B cell (primary cell): ENCODE measurements around the gene COBL. TPM values are rescaled to one million over a fixed set of nuclear protein-coding genes. Genes with fewer than 3 reads are reported as not detected.

Source experiments
- ATAC-seq: fragments of 200-7000 bp; cut with Tn5 transposase; one replicate; pipeline ENCODE4 v1.10.0; 2021; ENCODE audit warnings: low read depth, mild to moderate bottlenecking, moderate number of reproducible peaks, moderate library complexity
- CTCF ChIA-PET: fragments of 350-600 bp; sonication (Branson Sonifier 250); formaldehyde crosslinking; loops from one replicate; lab custom pipeline; 2021; ENCODE audit warnings: antibody characterized with exemption, inconsistent platforms; lab: Charles Lee
- POLR2A ChIA-PET: fragments of 350-600 bp; sonication (Branson Sonifier 250); formaldehyde crosslinking; loops from one replicate; lab custom pipeline; 2021; ENCODE audit warnings: antibody characterized with exemption; lab: Charles Lee
- DNase-seq: peaks from one replicate; pipeline ENCODE4 v3.0.0; 2013
- H2AFZ ChIP-seq: 2 replicates; pipeline ENCODE4 v1.6.1; 2012; ENCODE audit warnings: mild to moderate bottlenecking, low read depth, low read length; ENCODE audit not compliant: insufficient read depth, poor library complexity, severe bottlenecking
- H3K27ac ChIP-seq, 2 donors: 1 replicate in 1 of 2; 2 replicates in 1 of 2; pipeline ENCODE4 v1.5.1; 2012 to 2013; ENCODE audit warnings: low read length in 2 of 2, mild to moderate bottlenecking in 2 of 2, moderate library complexity in 1 of 2
- H3K27me3 ChIP-seq, 4 experiments: fragments of 200-600 bp in 1 of 4; sonication (generic) in 1 of 4; replicated peaks in 1 of 4; 1 replicate in 2 of 4; 2 replicates in 2 of 4; pipeline versions ENCODE4 v1.6.1 to v1.7.0; 2013 to 2016; ENCODE audit warnings: low read length in 3 of 4, mild to moderate bottlenecking in 2 of 4, mixed read lengths in 1 of 4, moderate library complexity in 1 of 4; ENCODE audit not compliant: insufficient read depth in 4 of 4, control insufficient read depth in 3 of 4; ENCODE audit errors: control extremely low read depth in 1 of 4
- H3K36me3 ChIP-seq, 2 experiments: replicated peaks in 1 of 2; 1 replicate in 1 of 2; 2 replicates in 1 of 2; pipeline versions ENCODE4 v1.6.1 to v1.7.1; 2013; ENCODE audit warnings: low read length in 1 of 2; ENCODE audit not compliant: insufficient read depth in 2 of 2, control insufficient read depth in 1 of 2; ENCODE audit errors: control extremely low read depth in 1 of 2, extremely low read depth in 1 of 2
- H3K4me1 ChIP-seq, 2 donors: fragments of 200-600 bp in 1 of 2; sonication (generic) in 1 of 2; 1 replicate in 1 of 2; 2 replicates in 1 of 2; pipeline versions ENCODE4 v1.5.1 to v1.6.1; 2013 to 2017; ENCODE audit warnings: low read length in 2 of 2; ENCODE audit not compliant: control insufficient read depth in 2 of 2, insufficient read depth in 2 of 2
- H3K4me2 ChIP-seq: replicated peaks from 2 replicates; pipeline ENCODE3; 2012; ENCODE audit warnings: mild to moderate bottlenecking, low read depth, low read length; ENCODE audit not compliant: poor library complexity, severe bottlenecking
- H3K4me3 ChIP-seq, 5 experiments: fragments of 200-600 bp in 1 of 5; sonication (generic) in 1 of 5; 1 replicate in 3 of 5; 2 replicates in 2 of 5; pipeline versions ENCODE4 v1.5.1 to v1.7.0; 2011 to 2016; ENCODE audit warnings: low read length in 4 of 5, mild to moderate bottlenecking in 4 of 5, low read depth in 2 of 5, control low read depth in 1 of 5, moderate library complexity in 1 of 5; ENCODE audit not compliant: insufficient read depth in 1 of 5; ENCODE audit errors: control extremely low read depth in 1 of 5, extremely low read depth in 1 of 5
- H3K79me2 ChIP-seq: fragments of 200-600 bp; sonication (generic); one replicate; pipeline ENCODE4 v1.6.0; 2016; ENCODE audit warnings: low read length; ENCODE audit not compliant: control insufficient read depth, insufficient read depth
- H3K9ac ChIP-seq: fragments of 200-600 bp; sonication (generic); 2 replicates; pipeline ENCODE4 v1.6.1; 2017; ENCODE audit warnings: mild to moderate bottlenecking, low read length, moderate library complexity
- H3K9me3 ChIP-seq, 3 donors: one replicate each; pipeline versions ENCODE4 v1.6.1 to v1.7.1; 2013; ENCODE audit warnings: low read length in 2 of 3; ENCODE audit not compliant: control insufficient read depth in 2 of 3, insufficient read depth in 1 of 3; ENCODE audit errors: control extremely low read depth in 1 of 3
- H4K20me1 ChIP-seq: 2 replicates; pipeline ENCODE4 v1.6.0; 2012; ENCODE audit warnings: mild to moderate bottlenecking, low read length; ENCODE audit not compliant: insufficient read depth, control insufficient read depth, poor library complexity, severe bottlenecking
- H3K27ac Mint-ChIP-seq: one replicate; pipeline ENCODE4 v1.8.0; 2021; ENCODE audit warnings: mixed read lengths
- H3K27me3 Mint-ChIP-seq: one replicate; pipeline ENCODE4 v1.8.0; 2021; ENCODE audit warnings: mixed read lengths
- H3K4me1 Mint-ChIP-seq: one replicate; pipeline ENCODE4 v1.8.0; 2021; ENCODE audit warnings: mixed read lengths
- H3K4me3 Mint-ChIP-seq: one replicate; pipeline ENCODE4 v1.8.0; 2021; ENCODE audit warnings: mixed read lengths
- H3K9me3 Mint-ChIP-seq: one replicate; pipeline ENCODE4 v1.8.0; 2022; ENCODE audit warnings: mixed read lengths; ENCODE audit not compliant: insufficient read depth
- EZH2 ChIP-seq: IDR thresholded peaks from 2 replicates; pipeline ENCODE4 v1.6.1; 2012; ENCODE audit warnings: borderline replicate concordance, low read depth, mild to moderate bottlenecking, moderate library complexity, low read length; ENCODE audit not compliant: insufficient read depth, poor library complexity, severe bottlenecking
- WGBS: methylation state at CpG from one replicate; pipeline ENCODE4 v1.1.5; 2013; ENCODE audit warnings: missing lambda C conversion rate; ENCODE audit not compliant: insufficient coverage; 5-methylcytosine and 5-hydroxymethylcytosine counted together
- intact Hi-C: fragments of 100-400 bp; cut with micrococcal nuclease; formaldehyde crosslinking; loops from one replicate; pipeline ENCODE4 v1.10.0; 2022
- polyA plus RNA-seq: library from polyadenylated mRNA; depleted of rRNA; stranded (reverse); fragments of >200 nt; gene quantifications from 2 replicates; pipeline ENCODE4 v1.2.3, GENCODE V29; 2012
- total RNA-seq, 2 donors: library from RNA; stranded (reverse); fragments of 120-200 nt in 1 of 2; gene quantifications; 1 replicate in 1 of 2; 2 replicates in 1 of 2; pipeline versions ENCODE4 v1.2.3 to v1.2.4, GENCODE V29; 2013 to 2022
- TF ChIP-seq, protein P1 (sequence below): fragments of 200-600 bp; IDR thresholded peaks from one replicate; pipeline ENCODE4 v1.8.0; 2022; ENCODE audit warnings: antibody characterized with exemption, mild to moderate bottlenecking

Gene COBL
- total and polyA plus RNA-seq, 2 donors (not counting 1 experiment from before 2014, with no cell fraction given) = not detected

DNA sequence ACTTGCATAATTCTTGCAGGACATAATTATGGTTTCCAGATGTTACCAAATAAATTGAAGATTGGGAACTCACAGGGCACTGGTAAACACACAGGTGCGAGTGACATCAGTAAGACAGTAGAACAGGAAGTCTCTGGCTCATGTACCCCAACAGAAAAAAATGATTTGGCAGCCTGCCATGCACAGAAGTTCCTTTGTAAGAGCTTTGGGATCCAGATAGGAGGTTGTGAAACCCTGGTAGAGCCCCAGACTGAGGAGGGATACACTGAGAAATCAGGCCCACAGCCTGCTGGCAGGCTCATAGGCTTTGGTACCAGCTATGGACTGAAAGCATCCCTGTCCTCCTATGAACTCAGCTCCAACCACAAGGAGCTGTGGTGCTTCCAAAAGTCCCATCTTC, 118.0 kb downstream of the COBL start:
- Mint-ChIP-seq H3K4me3 (no peak overlapping the region), H3K27ac (no peak overlapping the region), H3K27me3 (peaks cover 15% of the 10 kb centered on the region), H3K4me1 (no peaks in the 10 kb centered on the region), H3K9me3 (peaks cover 4% of the 10 kb centered on the region)
- Histone ChIP-seq H3K4me3 (no peak overlapping the region), H3K4me1 (no peaks in the 10 kb centered on the region), H3K79me2 (no peaks in the 10 kb centered on the region), H3K36me3 (no peaks in the 10 kb centered on the region), H3K27me3 (no peaks in the 10 kb centered on the region), H3K4me2 (no peak overlapping the region), H4K20me1 (no peaks in the 10 kb centered on the region), H3K9me3 (peaks cover 0 to 5% (median 0%) of the 10 kb centered on the region in 3 donors), H3K27ac (no peak overlapping the region), H3K9ac (no peak overlapping the region), H2AFZ (no peak overlapping the region)
- ATAC-seq (no peak), DNase-seq (no peak)
- ChIA-PET CTCF (interaction anchor here (2.2 kb wide), 1 partner anchor 38 kb away, joined by 5 read pairs; no protein-coding TSS in a partner anchor), POLR2A (no interaction called here)
- TF ChIP-seq EZH2 = no peak
- TF ChIP-seq, protein P1, sequence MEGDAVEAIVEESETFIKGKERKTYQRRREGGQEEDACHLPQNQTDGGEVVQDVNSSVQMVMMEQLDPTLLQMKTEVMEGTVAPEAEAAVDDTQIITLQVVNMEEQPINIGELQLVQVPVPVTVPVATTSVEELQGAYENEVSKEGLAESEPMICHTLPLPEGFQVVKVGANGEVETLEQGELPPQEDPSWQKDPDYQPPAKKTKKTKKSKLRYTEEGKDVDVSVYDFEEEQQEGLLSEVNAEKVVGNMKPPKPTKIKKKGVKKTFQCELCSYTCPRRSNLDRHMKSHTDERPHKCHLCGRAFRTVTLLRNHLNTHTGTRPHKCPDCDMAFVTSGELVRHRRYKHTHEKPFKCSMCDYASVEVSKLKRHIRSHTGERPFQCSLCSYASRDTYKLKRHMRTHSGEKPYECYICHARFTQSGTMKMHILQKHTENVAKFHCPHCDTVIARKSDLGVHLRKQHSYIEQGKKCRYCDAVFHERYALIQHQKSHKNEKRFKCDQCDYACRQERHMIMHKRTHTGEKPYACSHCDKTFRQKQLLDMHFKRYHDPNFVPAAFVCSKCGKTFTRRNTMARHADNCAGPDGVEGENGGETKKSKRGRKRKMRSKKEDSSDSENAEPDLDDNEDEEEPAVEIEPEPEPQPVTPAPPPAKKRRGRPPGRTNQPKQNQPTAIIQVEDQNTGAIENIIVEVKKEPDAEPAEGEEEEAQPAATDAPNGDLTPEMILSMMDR = no peak
- intact Hi-C loops = no loop called here
- 27% methylated on average over 1 of the region's 1 CpG for WGBS

DNA sequence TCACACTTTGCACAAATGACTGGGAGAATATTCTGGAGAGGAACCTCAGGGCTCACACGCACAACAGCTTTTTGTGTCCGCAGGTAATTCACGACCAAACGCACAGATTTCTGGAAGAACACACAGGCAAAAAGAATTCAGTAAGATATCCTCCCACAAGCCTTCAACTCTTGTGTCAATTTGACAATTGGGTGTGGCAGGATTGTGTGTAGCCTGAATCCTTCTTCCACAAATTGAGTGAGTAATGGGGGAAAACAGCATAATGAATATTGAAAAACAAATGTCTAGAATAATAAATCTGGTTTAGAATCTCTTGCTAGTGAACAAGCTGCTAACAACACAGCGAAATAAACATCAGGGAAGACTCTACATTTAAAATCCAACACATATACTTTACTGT, 125.6 kb downstream of the COBL start:
- DNase-seq (no peak), ATAC-seq (no peak)
- no peak overlapping the region for H2AFZ ChIP-seq
- H3K9ac ChIP-seq = no peak overlapping the region
- 100% methylated on average over 1 of the region's 5 CpGs for WGBS
- H3K4me3 ChIP-seq = no peak overlapping the region
- H3K4me1 ChIP-seq = no peaks in the 10 kb centered on the region
- ChIA-PET CTCF (no interaction called here), POLR2A (no interaction called here)
- no peak overlapping the region for H3K4me3 Mint-ChIP-seq
- H3K4me2 ChIP-seq = no peak overlapping the region
- no peaks in the 10 kb centered on the region for H3K79me2 ChIP-seq
- H3K4me1 Mint-ChIP-seq = no peaks in the 10 kb centered on the region
- no peaks in the 10 kb centered on the region for H3K9me3 Mint-ChIP-seq
- H3K27ac ChIP-seq = no peak overlapping the region
- no peaks in the 10 kb centered on the region for H3K27me3 ChIP-seq
- no peak for TF ChIP-seq EZH2
- TF ChIP-seq, protein P1 = no peak
- H4K20me1 ChIP-seq = no peaks in the 10 kb centered on the region
- no peaks in the 10 kb centered on the region for H3K9me3 ChIP-seq
- H3K27ac Mint-ChIP-seq = no peak overlapping the region
- no peaks in the 10 kb centered on the region for H3K36me3 ChIP-seq
- no peaks in the 10 kb centered on the region for H3K27me3 Mint-ChIP-seq
- intact Hi-C loops = no loop called here
